Gastroesophageal sphincter (tissue), 4 donors: ENCODE results near the gene S100G. TPM values are rescaled to one million over a fixed set of nuclear protein-coding genes. Genes with fewer than 3 reads are reported as not detected.

Experiments used
- ATAC-seq: fragments of 150-250 bp; one replicate; pipeline ENCODE4 v1.9.1; 2016; ENCODE audit warnings: mild to moderate bottlenecking, moderate library complexity
- H3K27ac ChIP-seq, 4 donors: fragments of 200-600 bp; sonication (generic) in 3 of 4; 1 replicate in 3 of 4; 2 replicates in 1 of 4; pipeline ENCODE4 v1.5.1; 2016 to 2019
- H3K27me3 ChIP-seq: fragments of 200-600 bp; sonication (generic); one replicate; pipeline ENCODE4 v1.5.1; 2019
- H3K36me3 ChIP-seq, 2 donors: fragments of 200-600 bp; sonication (generic); one replicate each; pipeline ENCODE4 v1.5.1; 2019; ENCODE audit warnings: control low read depth in 1 of 2
- H3K4me1 ChIP-seq, 3 donors: fragments of 200-600 bp; sonication (generic); 1 replicate in 2 of 3; 2 replicates in 1 of 3; pipeline ENCODE4 v1.5.1; 2016 to 2019; ENCODE audit warnings: control low read depth in 2 of 3
- H3K4me3 ChIP-seq, 2 donors: fragments of 200-600 bp; sonication (generic); one replicate each; pipeline ENCODE4 v1.5.1; 2019; ENCODE audit warnings: mild to moderate bottlenecking in 1 of 2, moderate library complexity in 1 of 2
- H3K9me3 ChIP-seq, 3 donors: fragments of 200-600 bp; sonication (generic); one replicate each; pipeline ENCODE4 v1.5.1; 2017 to 2019; ENCODE audit warnings: control low read depth in 2 of 3
- CTCF ChIP-seq, 4 experiments: fragments of 200-600 bp in 2 of 4; fragments of 450-650 bp in 2 of 4; sonication (generic) in 1 of 4; IDR thresholded peaks; one replicate each; pipeline ENCODE4 v1.5.1; 2017 to 2019; ENCODE audit warnings: antibody characterized with exemption in 4 of 4, mild to moderate bottlenecking in 2 of 4, moderate library complexity in 2 of 4
- EP300 ChIP-seq: sonication (generic); formaldehyde crosslinking; IDR thresholded peaks from one replicate; pipeline ENCODE4 v1.6.1; 2017; ENCODE audit warnings: antibody characterized with exemption, mild to moderate bottlenecking
- POLR2A ChIP-seq, 2 donors: fragments of 450-650 bp; IDR thresholded peaks; one replicate each; pipeline ENCODE4 v1.6.1; 2017; ENCODE audit warnings: antibody characterized with exemption in 2 of 2, mild to moderate bottlenecking in 2 of 2, moderate library complexity in 1 of 2
- POLR2AphosphoS5 ChIP-seq: sonication (generic); formaldehyde crosslinking; IDR thresholded peaks from one replicate; pipeline ENCODE4 v1.6.1; 2017; ENCODE audit warnings: antibody characterized with exemption
- WGBS, 2 donors: methylation state at CpG; one replicate each; pipeline ENCODE4 v1.1.5; 2018; ENCODE audit warnings: low coverage in 1 of 2; 5-methylcytosine and 5-hydroxymethylcytosine counted together
- total RNA-seq, 4 donors: library from RNA; depleted of rRNA; stranded (reverse); fragments of >200 nt; gene quantifications; one replicate each; pipeline ENCODE4 v1.1.0, GENCODE V29; 2016

S100G gene
- total RNA-seq, 4 donors from 2014 or later: not detected

GRCh38 chrX:16635040-16635439 lies 14.9 kb upstream of the S100G start:
- ATAC-seq: no peak
- Histone ChIP-seq H3K27ac (no peak overlapping the region), H3K36me3 (peaks cover 0 to 21% of the 10 kb centered on the region in 2 donors), H3K9me3 (no peaks in the 10 kb centered on the region), H3K4me3 (no peak overlapping the region), H3K27me3 (no peaks in the 10 kb centered on the region), H3K4me1 (no peaks in the 10 kb centered on the region)
- TF ChIP-seq POLR2AphosphoS5: no peak
- TF ChIP-seq POLR2A (IDR thresholded peaks at IDR 0.05): no peak
- TF ChIP-seq EP300: no peak
- no peak for TF ChIP-seq CTCF (IDR thresholded peaks at IDR 0.05)
- WGBS, 2 donors: 100% methylated on average over 1 of the region's 5 CpGs; no CpG with 5 or more reads in 1 of the 2 donors

DNA sequence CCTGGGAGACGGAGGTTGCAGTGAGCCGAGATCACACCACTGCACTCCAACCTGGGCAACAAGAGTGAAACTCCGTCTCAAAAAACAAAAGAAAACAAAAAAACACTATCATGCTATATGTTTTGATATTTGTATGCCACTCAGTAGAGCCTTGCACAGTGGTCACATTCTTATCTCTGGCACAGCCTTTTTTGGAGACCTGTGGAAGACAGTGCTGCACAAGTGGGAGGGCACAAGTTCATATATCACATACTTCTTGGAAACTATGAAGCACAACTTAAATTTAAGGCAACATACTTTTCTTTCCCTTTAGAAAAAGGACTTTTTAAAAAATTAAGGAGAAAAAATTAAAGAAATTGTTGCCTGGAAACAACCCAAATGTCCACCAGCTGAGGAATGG lies 14.4 kb upstream of the S100G start:
- no peak for ATAC-seq
- no peak overlapping the region for H3K4me3 ChIP-seq
- TF ChIP-seq POLR2AphosphoS5 (no peak), POLR2A (IDR thresholded peaks at IDR 0.05) (no peak), EP300 (no peak), CTCF (IDR thresholded peaks at IDR 0.05) (no peak)
- no peaks in the 10 kb centered on the region for H3K4me1 ChIP-seq
- H3K36me3 ChIP-seq: peaks cover 0 to 21% of the 10 kb centered on the region in 2 donors
- H3K27ac ChIP-seq: no peak overlapping the region
- H3K9me3 ChIP-seq: no peaks in the 10 kb centered on the region
- H3K27me3 ChIP-seq: no peaks in the 10 kb centered on the region
- WGBS, 2 donors: no CpG with 5 or more reads among the region's 3 CpGs

GRCh38 chrX:16638533-16638932 lies 11.4 kb upstream of the S100G start:
- no peak for TF ChIP-seq EP300
- TF ChIP-seq POLR2AphosphoS5: no peak
- no peak for TF ChIP-seq CTCF (IDR thresholded peaks at IDR 0.05)
- TF ChIP-seq POLR2A (IDR thresholded peaks at IDR 0.05): no peak
- Histone ChIP-seq H3K27me3 (no peaks in the 10 kb centered on the region), H3K27ac (no peak overlapping the region), H3K4me3 (no peak overlapping the region), H3K36me3 (peaks cover 0 to 21% of the 10 kb centered on the region in 2 donors), H3K9me3 (no peaks in the 10 kb centered on the region), H3K4me1 (no peaks in the 10 kb centered on the region)
- 91% methylated on average over 4 of the region's 7 CpGs; no CpG with 5 or more reads in 1 of the 2 donors for WGBS, 2 donors
- ATAC-seq: no peak

DNA sequence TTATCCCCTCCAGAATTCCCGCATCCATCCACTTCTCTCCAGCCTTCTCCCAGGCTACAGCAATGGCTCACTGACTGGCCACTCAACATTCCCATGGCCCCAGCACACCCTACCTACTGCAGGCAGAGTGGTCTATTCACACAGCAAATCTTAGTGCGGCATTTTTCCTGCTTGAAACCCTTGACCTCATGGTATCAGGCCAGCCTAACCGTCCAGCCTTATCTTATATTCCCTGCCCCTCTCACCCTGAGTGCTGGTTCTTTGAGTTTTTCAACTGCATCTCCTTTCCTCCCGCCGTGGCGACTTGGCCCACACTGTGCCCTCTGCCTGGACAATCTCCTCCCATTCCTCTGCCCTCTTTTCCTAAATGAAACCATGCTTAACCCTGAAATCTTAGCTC lies 10.0 kb upstream of the S100G start:
- Histone ChIP-seq H3K4me3 (no peak overlapping the region), H3K36me3 (peaks cover 0 to 21% of the 10 kb centered on the region in 2 donors), H3K4me1 (no peaks in the 10 kb centered on the region), H3K27me3 (no peaks in the 10 kb centered on the region), H3K9me3 (no peaks in the 10 kb centered on the region), H3K27ac (no peak overlapping the region)
- 81 to 100% methylated on average over 1 to 4 of the region's 6 CpGs for WGBS, 2 donors
- no peak for ATAC-seq
- no peak for TF ChIP-seq EP300
- no peak for TF ChIP-seq POLR2AphosphoS5
- TF ChIP-seq POLR2A (IDR thresholded peaks at IDR 0.05): no peak
- TF ChIP-seq CTCF (IDR thresholded peaks at IDR 0.05): no peak

DNA sequence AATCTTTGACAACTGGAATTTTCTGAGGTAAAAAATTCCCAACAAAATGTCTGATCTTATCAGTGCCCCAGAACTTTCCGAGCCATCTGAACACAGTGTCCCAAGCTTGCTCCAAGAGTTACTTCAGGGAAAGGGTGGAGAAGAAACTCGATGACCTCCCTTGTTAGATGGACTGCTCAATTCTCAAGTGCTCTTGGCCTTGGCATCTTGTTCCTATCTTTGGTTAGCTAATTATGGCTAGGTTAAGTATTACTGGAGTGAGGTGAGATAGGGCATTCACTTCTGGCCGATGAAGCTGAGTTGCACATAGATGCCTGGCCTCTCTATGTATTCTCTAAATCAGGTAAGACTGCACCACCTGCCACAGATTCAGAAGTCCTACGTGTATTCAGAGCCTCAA lies 9.1 kb upstream of the S100G start:
- TF ChIP-seq CTCF (IDR thresholded peaks at IDR 0.05) (no peak), POLR2AphosphoS5 (no peak), EP300 (no peak), POLR2A (IDR thresholded peaks at IDR 0.05) (no peak)
- Histone ChIP-seq H3K27me3 (no peaks in the 10 kb centered on the region), H3K27ac (no peak overlapping the region), H3K36me3 (peaks cover 0 to 21% of the 10 kb centered on the region in 2 donors), H3K9me3 (no peaks in the 10 kb centered on the region), H3K4me1 (no peaks in the 10 kb centered on the region), H3K4me3 (no peak overlapping the region)
- 94% methylated on average over 2 of the region's 4 CpGs; no CpG with 5 or more reads in 1 of the 2 donors for WGBS, 2 donors
- ATAC-seq: no peak
